Upper lobe of right lung (tissue), 1 donor: ENCODE measurements around the gene ARID1B. TPM values are rescaled to one million over a fixed set of nuclear protein-coding genes. Genes with fewer than 3 reads are reported as not detected.
A peak's percentile ranks its signal among the peaks of the same experiment; 100 is the strongest.

Experiments
- ATAC-seq: fragments of 200-7000 bp; cut with Tn5 transposase; one replicate; pipeline ENCODE4 v1.9.1; 2020; ENCODE audit warnings: mild to moderate bottlenecking, moderate library complexity
- DNase-seq: peaks from one replicate; pipeline ENCODE4 v3.0.0-alpha.2; 2020
- H3K27ac ChIP-seq: fragments of 200-600 bp; one replicate; pipeline ENCODE4 v1.8.0; 2022
- H3K27me3 ChIP-seq: fragments of 200-600 bp; one replicate; pipeline ENCODE4 v1.8.0; 2022; ENCODE audit warnings: mild to moderate bottlenecking
- H3K36me3 ChIP-seq: fragments of 200-600 bp; one replicate; pipeline ENCODE4 v1.8.0; 2022
- H3K4me1 ChIP-seq: fragments of 200-600 bp; one replicate; pipeline ENCODE4 v1.8.0; 2022
- H3K4me3 ChIP-seq: fragments of 200-600 bp; one replicate; pipeline ENCODE4 v1.8.0; 2022; ENCODE audit warnings: mild to moderate bottlenecking
- H3K9me3 ChIP-seq: fragments of 200-600 bp; one replicate; pipeline ENCODE4 v1.8.0; 2022
- intact Hi-C: fragments of 100-400 bp; cut with DNase I; formaldehyde crosslinking; loops from one replicate; pipeline ENCODE4 v1.11.0; 2022
- total RNA-seq: library from RNA; stranded (reverse); fragmentation: NEBNext Ultra II Directional; extraction: Animal tissue kit (Norgen Biotek cat#: 25700); gene quantifications from one replicate; pipeline ENCODE4 v1.2.1, GENCODE V29; 2021
- TF ChIP-seq, protein P1 (sequence below): fragments of 200-600 bp; IDR thresholded peaks from one replicate; pipeline ENCODE4 v1.8.0; 2022; ENCODE audit warnings: antibody characterized with exemption
- donor health status: DM: no; HTN: yes; CAD: no; lungs with severe emphysema.

The ARID1B gene
- total RNA-seq, 1 donor from 2014 or later, result 80.4 TPM

DNA sequence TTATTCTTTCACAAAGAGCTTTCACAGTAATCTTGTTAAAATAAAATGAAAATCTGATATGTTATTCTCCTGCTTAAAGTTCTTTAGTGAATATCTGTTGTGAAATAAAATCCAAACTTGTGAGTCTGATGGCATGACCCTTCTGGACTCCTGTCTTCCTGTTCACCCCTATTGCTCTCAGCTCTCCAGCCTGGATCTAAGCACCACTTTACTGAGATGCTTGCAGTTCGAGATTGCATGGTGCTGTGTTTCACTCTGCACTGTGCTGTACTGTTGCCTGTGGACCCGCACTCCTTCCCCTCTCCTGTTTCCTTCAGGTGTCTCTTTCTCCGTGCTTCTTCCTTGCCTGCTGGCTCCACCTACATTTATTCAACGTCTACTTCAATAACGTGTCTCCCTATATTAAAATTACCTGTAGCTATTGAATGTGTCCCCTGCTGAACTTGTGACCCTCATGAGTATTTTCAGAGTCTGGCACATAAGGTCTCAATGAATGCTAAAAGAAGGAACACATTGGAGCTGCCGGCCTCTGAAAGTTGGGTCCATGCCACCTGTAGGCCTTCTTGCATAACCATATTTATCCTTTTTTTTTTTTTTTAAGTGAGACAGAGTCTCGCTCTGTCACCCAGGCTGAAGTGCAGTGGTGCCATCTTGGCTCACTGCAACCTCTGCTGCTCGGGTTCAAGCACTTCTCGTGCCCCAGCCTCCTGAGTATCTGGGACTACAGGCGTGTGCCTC, 100.1 kb downstream of the ARID1B start:
- peaks cover 50% of the 10 kb centered on the region for H3K4me1 ChIP-seq
- no peak for DNase-seq
- H3K27ac ChIP-seq, result no peak overlapping the region
- no peaks in the 10 kb centered on the region for H3K27me3 ChIP-seq
- TF ChIP-seq, protein P1, sequence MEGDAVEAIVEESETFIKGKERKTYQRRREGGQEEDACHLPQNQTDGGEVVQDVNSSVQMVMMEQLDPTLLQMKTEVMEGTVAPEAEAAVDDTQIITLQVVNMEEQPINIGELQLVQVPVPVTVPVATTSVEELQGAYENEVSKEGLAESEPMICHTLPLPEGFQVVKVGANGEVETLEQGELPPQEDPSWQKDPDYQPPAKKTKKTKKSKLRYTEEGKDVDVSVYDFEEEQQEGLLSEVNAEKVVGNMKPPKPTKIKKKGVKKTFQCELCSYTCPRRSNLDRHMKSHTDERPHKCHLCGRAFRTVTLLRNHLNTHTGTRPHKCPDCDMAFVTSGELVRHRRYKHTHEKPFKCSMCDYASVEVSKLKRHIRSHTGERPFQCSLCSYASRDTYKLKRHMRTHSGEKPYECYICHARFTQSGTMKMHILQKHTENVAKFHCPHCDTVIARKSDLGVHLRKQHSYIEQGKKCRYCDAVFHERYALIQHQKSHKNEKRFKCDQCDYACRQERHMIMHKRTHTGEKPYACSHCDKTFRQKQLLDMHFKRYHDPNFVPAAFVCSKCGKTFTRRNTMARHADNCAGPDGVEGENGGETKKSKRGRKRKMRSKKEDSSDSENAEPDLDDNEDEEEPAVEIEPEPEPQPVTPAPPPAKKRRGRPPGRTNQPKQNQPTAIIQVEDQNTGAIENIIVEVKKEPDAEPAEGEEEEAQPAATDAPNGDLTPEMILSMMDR, result no peak
- no peak overlapping the region for H3K4me3 ChIP-seq
- H3K9me3 ChIP-seq, result no peaks in the 10 kb centered on the region
- ATAC-seq, result peak; percentile 32
- intact Hi-C loops, result no loop called here
- H3K36me3 ChIP-seq, result no peaks in the 10 kb centered on the region

DNA sequence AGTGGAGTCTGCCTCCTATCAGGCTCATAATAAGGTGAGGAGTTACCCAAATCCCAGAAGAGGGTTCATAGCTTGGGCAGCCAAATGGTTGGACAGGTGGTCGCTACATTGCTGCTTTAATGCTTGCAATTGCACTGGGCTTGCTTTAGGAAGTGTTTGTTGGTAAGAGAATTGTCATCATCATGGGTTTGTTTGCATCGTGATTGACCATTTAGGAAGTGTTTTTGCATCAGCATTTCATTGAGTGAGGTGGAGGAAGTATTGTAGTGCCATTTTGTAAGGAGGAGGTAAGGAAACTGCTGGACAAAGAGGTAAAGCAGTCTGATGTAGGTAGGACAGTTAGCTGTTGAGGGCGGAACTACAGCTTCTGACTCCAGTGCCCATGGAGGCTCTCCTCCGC, 101.5 kb downstream of the ARID1B start:
- intact Hi-C loops, result no loop called here
- H3K36me3 ChIP-seq, result no peaks in the 10 kb centered on the region
- ATAC-seq (no peak), DNase-seq (no peak)
- H3K27ac ChIP-seq, result no peak overlapping the region
- H3K4me1 ChIP-seq, result peaks cover 61% of the 10 kb centered on the region
- no peaks in the 10 kb centered on the region for H3K27me3 ChIP-seq
- H3K9me3 ChIP-seq, result no peaks in the 10 kb centered on the region
- no peak overlapping the region for H3K4me3 ChIP-seq
- TF ChIP-seq, protein P1, result no peak

DNA sequence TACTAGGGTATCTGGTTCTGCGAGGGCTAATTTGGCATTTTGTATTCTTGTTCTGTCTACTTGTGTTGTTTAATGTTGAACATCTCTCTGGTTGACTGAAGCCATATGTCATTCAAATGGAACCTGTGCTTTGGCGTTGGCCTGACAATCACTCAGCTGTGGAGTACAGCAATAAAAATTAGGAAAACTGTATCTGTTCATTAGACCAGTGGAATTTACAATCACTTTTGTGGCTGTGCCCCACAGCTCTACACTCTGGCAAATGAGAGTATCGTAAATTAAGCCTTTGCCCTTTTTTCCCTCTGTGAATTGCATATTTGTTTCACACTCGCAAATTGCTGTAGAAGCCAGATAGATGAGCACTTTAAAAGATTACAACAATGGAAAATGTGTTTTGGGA, 102.0 kb downstream of the ARID1B start:
- intact Hi-C loops, result no loop called here
- no peaks in the 10 kb centered on the region for H3K27me3 ChIP-seq
- ATAC-seq, result no peak
- no peaks in the 10 kb centered on the region for H3K36me3 ChIP-seq
- H3K4me1 ChIP-seq, result peaks cover 63% of the 10 kb centered on the region
- TF ChIP-seq, protein P1, result no peak
- DNase-seq, result no peak
- no peak overlapping the region for H3K4me3 ChIP-seq
- no peak overlapping the region for H3K27ac ChIP-seq
- no peaks in the 10 kb centered on the region for H3K9me3 ChIP-seq

DNA sequence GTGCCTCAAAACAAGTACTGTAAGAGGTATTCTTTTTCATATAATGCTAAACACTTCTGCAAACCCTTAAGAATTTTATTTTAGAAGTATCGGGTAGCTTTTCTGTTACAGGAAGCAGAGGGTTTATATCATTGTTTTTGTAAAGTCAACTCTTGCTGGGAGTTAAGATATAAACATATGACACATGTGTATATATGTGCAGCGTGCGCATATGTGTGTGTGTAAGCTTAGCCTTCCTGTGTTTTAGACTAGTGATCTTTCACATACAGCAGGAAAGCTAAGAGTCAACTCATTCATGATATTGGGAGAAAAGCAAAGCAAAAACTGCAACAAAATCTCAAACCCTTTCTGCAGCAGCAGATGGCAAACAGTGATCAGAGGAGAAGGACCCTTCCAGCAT, 102.4 kb downstream of the ARID1B start:
- Histone ChIP-seq H3K36me3 (no peaks in the 10 kb centered on the region), H3K27ac (no peak overlapping the region), H3K9me3 (no peaks in the 10 kb centered on the region), H3K4me3 (no peak overlapping the region), H3K27me3 (no peaks in the 10 kb centered on the region), H3K4me1 (peaks cover 63% of the 10 kb centered on the region)
- intact Hi-C loops, result no loop called here
- TF ChIP-seq, protein P1, result no peak
- DNase-seq, result no peak
- no peak for ATAC-seq

DNA sequence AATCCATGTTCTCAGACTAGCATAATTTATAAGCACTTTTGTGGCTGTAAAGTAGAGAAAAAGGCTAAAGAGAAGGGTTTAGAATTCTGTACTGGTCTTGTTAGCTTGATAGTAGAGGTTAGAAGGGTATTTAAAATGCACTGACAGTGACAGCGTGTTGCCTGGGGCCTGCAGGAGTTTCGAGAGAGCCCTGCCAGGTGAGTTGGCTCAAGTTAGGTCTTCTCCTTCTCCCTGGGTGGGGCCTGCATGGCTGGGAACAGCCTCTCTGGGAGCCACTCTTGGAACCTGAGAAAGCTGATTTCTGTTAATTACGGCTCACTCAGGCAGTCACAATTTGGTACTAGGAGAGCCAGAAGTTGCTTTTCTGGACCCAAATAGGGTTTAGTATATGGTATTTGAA, 103.7 kb downstream of the ARID1B start:
- Histone ChIP-seq H3K36me3 (no peaks in the 10 kb centered on the region), H3K9me3 (no peaks in the 10 kb centered on the region), H3K4me3 (no peak overlapping the region), H3K27me3 (no peaks in the 10 kb centered on the region), H3K27ac (no peak overlapping the region), H3K4me1 (peaks cover 61% of the 10 kb centered on the region)
- TF ChIP-seq, protein P1, result no peak
- ATAC-seq, result peak; percentile 46
- no peak for DNase-seq
- intact Hi-C loops, result no loop called here
